Dedifferentiated amniotic fluid mesenchymal stem cell (primary cell): ENCODE data around the gene UQCR11.
"Not testable (repeated sequence)": the region's sequence is repeated elsewhere in the genome, so short reads cannot be mapped to it uniquely, and the experiment has no call there.

Experiments
- DNase-seq: peaks from one replicate; pipeline ENCODE4 v3.0.0-alpha.2; 2016; ENCODE audit errors: extremely low spot score

UQCR11 gene

GRCh38 chr19:1605236-1606137 lies at the start of gene UQCR11:
Gene UQCR11, minus strand, starts transcription at chr19:1605462. Its CDS starts 53 bp downstream, at chr19:1605409.
- DNase-seq, result peak; percentile 95

GRCh38 chr19:1654178-1654792 lies 49.0 kb upstream of the UQCR11 start:
- no peak for DNase-seq

- no peak for DNase-seq
These were observed 48.0 kb upstream of the UQCR11 start for GRCh38 chr19:1653300-1653628.

- peak; percentile 98 for DNase-seq
These were observed 47.4 kb upstream of the UQCR11 start, which contains the start of gene TCF3 for GRCh38 chr19:1652471-1653299. Gene TCF3, minus strand, starts transcription at chr19:1652615. Its CDS starts 2,367 bp downstream, at chr19:1650248.

- DNase-seq, result no peak
These were observed 46.5 kb upstream of the UQCR11 start for GRCh38 chr19:1651568-1652291.

- DNase-seq, result no peak
These were observed 45.6 kb upstream of the UQCR11 start for GRCh38 chr19:1650650-1651567.

- DNase-seq, result no peak
These were observed 44.7 kb upstream of the UQCR11 start for GRCh38 chr19:1649706-1650649.

- no peak for DNase-seq
These were observed 43.8 kb upstream of the UQCR11 start for GRCh38 chr19:1648920-1649541.

GRCh38 chr19:1648459-1648849 lies 43.2 kb upstream of the UQCR11 start:
- DNase-seq, result no peak

- no peak for DNase-seq
These were observed 42.5 kb upstream of the UQCR11 start for GRCh38 chr19:1647501-1648458.

- no peak for DNase-seq
These were observed 41.6 kb upstream of the UQCR11 start for GRCh38 chr19:1646659-1647453.

GRCh38 chr19:1646149-1646548 lies 40.9 kb upstream of the UQCR11 start:
- no peak for DNase-seq

GRCh38 chr19:1645299-1645698 lies 40.0 kb upstream of the UQCR11 start:
- no peak for DNase-seq

GRCh38 chr19:1644070-1644469 lies 38.8 kb upstream of the UQCR11 start:
- no peak for DNase-seq

GRCh38 chr19:1640893-1641448 lies 35.7 kb upstream of the UQCR11 start:
- DNase-seq, result not testable (repeated sequence)
